Measurements from ENCODE around the gene CLEC4F. TPM values are rescaled to one million over a fixed set of nuclear protein-coding genes. Genes with fewer than 3 reads are reported as not detected.

Gene CLEC4F
- polyA plus RNA-seq, 1 donor (not counting 4 experiments of a cell fraction or from before 2014, with no cell fraction given) = not detected

GRCh38 chr2:70823249-70823648 lies 2.9 kb upstream of the CLEC4F start:
- no peaks in the 10 kb centered on the region for H3K9me3 ChIP-seq (ENCODE audit: control insufficient read depth, low read depth, low read length)
- TF ChIP-seq EZH2 (IDR thresholded peaks at IDR 0.05; ENCODE audit: low read length) (no peak), CTCF (optimal IDR thresholded peaks at IDR 0.05 in 1 of 3, IDR thresholded peaks at IDR 0.05 in 1 of 3, conservative IDR thresholded peaks at IDR 0.05 in 1 of 3; ENCODE audit: extremely low read depth in 1 of 3, insufficient read depth in 2 of 3, low read length in 3 of 3) (no peak)
- no peak overlapping the region for H2AFZ ChIP-seq (ENCODE audit: control insufficient read depth, low read length)
- no peak for FAIRE-seq
- no peak overlapping the region for H3K27ac ChIP-seq (ENCODE audit: control insufficient read depth, insufficient read depth, low read length)
- dilution Hi-C loops (cut with MboI; ENCODE audit: extremely low pct_ligation_motif_present, low sequenced_read_pairs) = no loop called here
- H3K9ac ChIP-seq (ENCODE audit: control insufficient read depth, extremely low read depth, insufficient read depth, low read length) = no peak overlapping the region
- no peak for DNase-seq (ENCODE audit: low read depth, low spot score)
- no peaks in the 10 kb centered on the region for H3K79me2 ChIP-seq (ENCODE audit: control insufficient read depth, insufficient read depth, low read length)
- H3K36me3 ChIP-seq (ENCODE audit: control insufficient read depth in 2 of 2, extremely low read depth in 1 of 2, insufficient read depth in 2 of 2, low read length in 2 of 2) = no peaks in the 10 kb centered on the region
- peaks cover 23% of the 10 kb centered on the region for H3K27me3 ChIP-seq (ENCODE audit: control insufficient read depth, extremely low read depth, insufficient read depth, low read length)
- H3K4me1 ChIP-seq (ENCODE audit: control insufficient read depth, extremely low read depth, insufficient read depth, low read length) = no peaks in the 10 kb centered on the region
- H4K20me1 ChIP-seq (ENCODE audit: control insufficient read depth, extremely low read depth, insufficient read depth, low read length) = no peaks in the 10 kb centered on the region
- no peak overlapping the region for H3K4me2 ChIP-seq (ENCODE audit: control insufficient read depth, extremely low read depth, insufficient read depth, low read depth, low read length)
- no peak overlapping the region for H3K4me3 ChIP-seq (ENCODE audit: control insufficient read depth in 2 of 3, extremely low read depth in 1 of 3, insufficient read depth in 2 of 3, low read depth in 1 of 3, low read length in 3 of 3)
- no peaks in the 10 kb centered on the region for H3K9me1 ChIP-seq (ENCODE audit: control insufficient read depth, extremely low read depth, insufficient read depth, low read length)

- no peak for FAIRE-seq
- Histone ChIP-seq H4K20me1 (ENCODE audit: control insufficient read depth, extremely low read depth, insufficient read depth, low read length) (no peaks in the 10 kb centered on the region), H3K4me3 (ENCODE audit: control insufficient read depth in 2 of 3, extremely low read depth in 1 of 3, insufficient read depth in 2 of 3, low read depth in 1 of 3, low read length in 3 of 3) (no peak overlapping the region), H3K9me1 (ENCODE audit: control insufficient read depth, extremely low read depth, insufficient read depth, low read length) (no peaks in the 10 kb centered on the region), H3K4me1 (ENCODE audit: control insufficient read depth, extremely low read depth, insufficient read depth, low read length) (no peaks in the 10 kb centered on the region), H3K79me2 (ENCODE audit: control insufficient read depth, insufficient read depth, low read length) (no peaks in the 10 kb centered on the region), H2AFZ (ENCODE audit: control insufficient read depth, low read length) (no peak overlapping the region), H3K36me3 (ENCODE audit: control insufficient read depth in 2 of 2, extremely low read depth in 1 of 2, insufficient read depth in 2 of 2, low read length in 2 of 2) (no peaks in the 10 kb centered on the region), H3K27ac (ENCODE audit: control insufficient read depth, insufficient read depth, low read length) (no peak overlapping the region), H3K9me3 (ENCODE audit: control insufficient read depth, low read depth, low read length) (no peaks in the 10 kb centered on the region), H3K9ac (ENCODE audit: control insufficient read depth, extremely low read depth, insufficient read depth, low read length) (no peak overlapping the region), H3K27me3 (ENCODE audit: control insufficient read depth, extremely low read depth, insufficient read depth, low read length) (peaks cover 23% of the 10 kb centered on the region), H3K4me2 (ENCODE audit: control insufficient read depth, extremely low read depth, insufficient read depth, low read depth, low read length) (no peak overlapping the region)
- no peak for TF ChIP-seq EZH2 (IDR thresholded peaks at IDR 0.05; ENCODE audit: low read length)
- TF ChIP-seq CTCF (optimal IDR thresholded peaks at IDR 0.05 in 1 of 3, IDR thresholded peaks at IDR 0.05 in 1 of 3, conservative IDR thresholded peaks at IDR 0.05 in 1 of 3; ENCODE audit: extremely low read depth in 1 of 3, insufficient read depth in 2 of 3, low read length in 3 of 3) = no peak
- no peak for DNase-seq (ENCODE audit: low read depth, low spot score)
- dilution Hi-C loops (cut with MboI; ENCODE audit: extremely low pct_ligation_motif_present, low sequenced_read_pairs) = no loop called here
These were observed 2.4 kb upstream of the CLEC4F start for GRCh38 chr2:70822843-70823242.
